MCF 10A (cell line): ENCODE results near the gene ATP2A3. TPM values are rescaled to one million over a fixed set of nuclear protein-coding genes. Genes with fewer than 3 reads are reported as not detected.

Experiments
- BruUV-seq: library from RNA; stranded (reverse); fragments of 400-500 nt; replicated peaks from 2 replicates; lab custom pipeline; 2021; lab: Mats Ljungman, UMichigan
- CTCF ChIA-PET: fragments of 300-600 bp; sonication (Branson Sonifier 250); formaldehyde crosslinking; extraction: SDS; loops from one replicate; lab custom pipeline; 2021; ENCODE audit warnings: antibody characterized with exemption, inconsistent platforms; lab: Yijun Ruan, JAX
- POLR2A ChIA-PET: fragments of 300-600, 350-650 bp; sonication (Branson Sonifier 250); formaldehyde crosslinking; extraction: SDS; loops from one replicate; lab custom pipeline; 2020; ENCODE audit warnings: antibody characterized with exemption, inconsistent platforms; lab: Yijun Ruan, JAX
- DNase-seq: peaks from one replicate; pipeline ENCODE4 v3.0.0-alpha.2; 2018; ENCODE audit not compliant: unreplicated experiment
- H3K27ac Mint-ChIP-seq: one replicate; pipeline ENCODE4 v1.8.0; 2022; ENCODE audit warnings: mild to moderate bottlenecking, low read depth, mixed read lengths; ENCODE audit not compliant: unreplicated experiment
- H3K27me3 Mint-ChIP-seq: one replicate; pipeline ENCODE4 v1.8.0; 2022; ENCODE audit warnings: mixed read lengths; ENCODE audit not compliant: insufficient read depth, unreplicated experiment
- H3K36me3 Mint-ChIP-seq: one replicate; pipeline ENCODE4 v1.8.0; 2022; ENCODE audit warnings: mild to moderate bottlenecking, moderate library complexity, mixed read lengths; ENCODE audit not compliant: insufficient read depth, unreplicated experiment
- H3K4me1 Mint-ChIP-seq: one replicate; pipeline ENCODE4 v1.8.0; 2022; ENCODE audit warnings: mixed read lengths; ENCODE audit not compliant: insufficient read depth, unreplicated experiment
- H3K4me3 Mint-ChIP-seq: one replicate; pipeline ENCODE4 v1.8.0; 2022; ENCODE audit warnings: mild to moderate bottlenecking, moderate library complexity, mixed read lengths; ENCODE audit not compliant: unreplicated experiment
- H3K9me3 Mint-ChIP-seq: one replicate; pipeline ENCODE4 v1.8.0; 2022; ENCODE audit warnings: mixed read lengths; ENCODE audit not compliant: unreplicated experiment
- intact Hi-C: fragments of 100-400 bp; cut with micrococcal nuclease; formaldehyde crosslinking; loops from 2 replicates; pipeline ENCODE4 v1.14.1; 2022
- total RNA-seq: library from RNA; stranded (reverse); gene quantifications from 2 replicates; pipeline ENCODE4 v1.2.3, GENCODE V29; 2022
- TF ChIP-seq, protein P1 (sequence below): fragments of 200-600 bp; IDR thresholded peaks from one replicate; pipeline ENCODE4 v1.8.0; 2022; ENCODE audit warnings: antibody characterized with exemption, mild to moderate bottlenecking; ENCODE audit not compliant: unreplicated experiment

Gene ATP2A3
- total RNA-seq, 1 experiment from 2014 or later, result not detected

GRCh38 chr17:3972281-3972731 lies 8.1 kb upstream of the ATP2A3 start:
- BruUV-seq, result no TSS peak
- H3K4me1 Mint-ChIP-seq, result peaks cover 6% of the 10 kb centered on the region

GRCh38 chr17:3970668-3971067 lies 6.4 kb upstream of the ATP2A3 start:
- Mint-ChIP-seq H3K36me3 (peaks cover 7% of the 10 kb centered on the region), H3K4me3 (no peak overlapping the region), H3K27ac (no peak overlapping the region), H3K27me3 (no peaks in the 10 kb centered on the region), H3K9me3 (peaks cover 9% of the 10 kb centered on the region), H3K4me1 (no peaks in the 10 kb centered on the region)
- TF ChIP-seq, protein P1, sequence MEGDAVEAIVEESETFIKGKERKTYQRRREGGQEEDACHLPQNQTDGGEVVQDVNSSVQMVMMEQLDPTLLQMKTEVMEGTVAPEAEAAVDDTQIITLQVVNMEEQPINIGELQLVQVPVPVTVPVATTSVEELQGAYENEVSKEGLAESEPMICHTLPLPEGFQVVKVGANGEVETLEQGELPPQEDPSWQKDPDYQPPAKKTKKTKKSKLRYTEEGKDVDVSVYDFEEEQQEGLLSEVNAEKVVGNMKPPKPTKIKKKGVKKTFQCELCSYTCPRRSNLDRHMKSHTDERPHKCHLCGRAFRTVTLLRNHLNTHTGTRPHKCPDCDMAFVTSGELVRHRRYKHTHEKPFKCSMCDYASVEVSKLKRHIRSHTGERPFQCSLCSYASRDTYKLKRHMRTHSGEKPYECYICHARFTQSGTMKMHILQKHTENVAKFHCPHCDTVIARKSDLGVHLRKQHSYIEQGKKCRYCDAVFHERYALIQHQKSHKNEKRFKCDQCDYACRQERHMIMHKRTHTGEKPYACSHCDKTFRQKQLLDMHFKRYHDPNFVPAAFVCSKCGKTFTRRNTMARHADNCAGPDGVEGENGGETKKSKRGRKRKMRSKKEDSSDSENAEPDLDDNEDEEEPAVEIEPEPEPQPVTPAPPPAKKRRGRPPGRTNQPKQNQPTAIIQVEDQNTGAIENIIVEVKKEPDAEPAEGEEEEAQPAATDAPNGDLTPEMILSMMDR, result no peak
- no peak for DNase-seq
- BruUV-seq, result no TSS peak
- CTCF ChIA-PET, result no interaction called here
- POLR2A ChIA-PET, result no interaction called here
- intact Hi-C loops, result no loop called here

More at GRCh38 chr17:3972281-3972731, 8.1 kb upstream of the ATP2A3 start:
- ChIA-PET CTCF (no interaction called here), POLR2A (no interaction called here)
- TF ChIP-seq, protein P1, result no peak
- H3K4me3 Mint-ChIP-seq, result no peak overlapping the region
- H3K36me3 Mint-ChIP-seq, result peaks cover 7% of the 10 kb centered on the region
- no peaks in the 10 kb centered on the region for H3K27me3 Mint-ChIP-seq
- H3K9me3 Mint-ChIP-seq, result peaks cover 9% of the 10 kb centered on the region
- DNase-seq, result no peak
- intact Hi-C loops, result no loop called here
- H3K27ac Mint-ChIP-seq, result no peak overlapping the region

DNA sequence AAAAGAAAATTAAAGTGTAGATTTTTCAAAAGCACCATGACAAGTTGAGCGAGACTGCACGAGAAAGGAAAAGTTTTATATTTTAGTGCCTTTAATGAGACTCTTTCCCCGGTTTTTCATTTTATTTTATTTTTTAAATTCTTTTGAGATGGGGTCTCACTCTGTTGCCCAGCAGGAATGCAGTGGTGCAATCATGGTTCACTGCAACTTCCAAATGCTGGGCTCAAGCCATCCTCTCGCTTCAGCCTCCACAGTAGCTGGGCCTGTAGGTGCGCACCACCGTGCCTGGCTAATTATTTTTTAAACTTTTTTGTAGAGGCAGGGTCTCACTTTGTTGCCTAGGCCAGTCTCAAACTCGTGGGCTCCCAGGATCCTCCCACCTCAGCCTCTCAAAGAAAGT lies 5.7 kb upstream of the ATP2A3 start:
- no TSS peak for BruUV-seq
- peaks cover 8% of the 10 kb centered on the region for H3K9me3 Mint-ChIP-seq
- ChIA-PET POLR2A (no interaction called here), CTCF (no interaction called here)
- peaks cover 7% of the 10 kb centered on the region for H3K36me3 Mint-ChIP-seq
- intact Hi-C loops, result no loop called here
- H3K27me3 Mint-ChIP-seq, result no peaks in the 10 kb centered on the region
- no peak for DNase-seq
- no peak overlapping the region for H3K4me3 Mint-ChIP-seq
- peaks cover 7% of the 10 kb centered on the region for H3K4me1 Mint-ChIP-seq
- TF ChIP-seq, protein P1, result no peak
- no peak overlapping the region for H3K27ac Mint-ChIP-seq

DNA sequence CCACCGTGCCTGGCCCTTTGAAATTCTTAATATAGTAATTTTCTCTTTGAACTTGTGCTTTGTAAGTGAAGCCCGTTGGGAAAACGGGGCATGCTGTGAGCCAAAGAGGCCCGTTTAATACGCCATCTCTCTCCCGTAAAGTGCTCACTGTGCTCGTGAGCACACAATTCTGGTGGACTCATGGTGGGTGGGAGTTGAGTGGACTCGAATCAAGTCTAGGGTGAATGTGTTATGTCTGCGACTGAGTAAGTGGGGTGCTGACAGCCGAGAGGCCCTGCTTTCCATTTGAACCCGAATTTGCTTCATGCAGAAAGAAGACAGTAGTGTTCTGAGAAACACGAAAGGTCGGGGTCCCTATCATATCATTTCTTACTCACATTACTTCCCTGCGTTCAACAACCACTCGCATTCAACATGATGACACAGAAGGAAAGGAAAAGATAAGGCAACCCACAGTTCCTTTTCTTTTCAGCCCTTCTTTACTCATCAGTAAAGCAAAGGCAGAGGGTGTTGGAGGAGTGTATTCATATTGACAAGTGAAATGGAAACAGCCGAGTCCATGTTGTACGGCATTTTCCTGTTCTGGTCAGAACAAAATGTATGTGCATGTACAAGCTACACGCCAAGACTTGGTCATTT lies 4.8 kb upstream of the ATP2A3 start:
- POLR2A ChIA-PET, result no interaction called here
- Mint-ChIP-seq H3K4me1 (peaks cover 7% of the 10 kb centered on the region), H3K36me3 (no peaks in the 10 kb centered on the region), H3K4me3 (no peak overlapping the region), H3K9me3 (no peaks in the 10 kb centered on the region), H3K27me3 (no peaks in the 10 kb centered on the region), H3K27ac (no peak overlapping the region)
- CTCF ChIA-PET, result no interaction called here
- BruUV-seq, result no TSS peak
- TF ChIP-seq, protein P1, result no peak
- no peak for DNase-seq
- intact Hi-C loops, result no loop called here
